ENCODE results near the gene CD300LB.

Gene CD300LB

DNA sequence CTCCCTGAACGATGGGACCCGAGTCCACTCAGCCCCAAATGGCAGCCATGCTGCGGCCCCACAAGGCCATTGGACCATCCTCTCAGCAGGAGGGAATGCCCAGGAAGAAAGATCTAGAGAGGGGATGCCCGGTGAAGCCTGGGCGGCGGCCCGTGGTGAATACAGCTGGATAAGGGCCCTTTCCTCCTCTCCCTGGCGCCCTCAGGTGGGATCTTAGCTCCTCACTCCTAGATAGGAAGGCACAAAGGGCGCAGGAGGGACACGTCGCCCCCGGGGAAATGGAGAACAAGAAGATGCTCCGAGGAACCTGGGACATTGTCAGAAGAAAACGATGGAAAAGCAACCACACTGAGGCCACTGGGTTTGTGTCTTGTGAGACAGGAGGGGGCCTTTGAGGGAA lies 12.1 kb upstream of the CD300LB start:
- Mint-ChIP-seq H3K9me3 (no peaks in the 10 kb centered on the region), H3K4me3 (no peak overlapping the region), H3K27me3 (ENCODE audit: low read depth) (peaks cover 13% of the 10 kb centered on the region), H3K36me3 (ENCODE audit: low read depth) (no peaks in the 10 kb centered on the region), H3K4me1 (ENCODE audit: low read depth) (peaks cover 20% of the 10 kb centered on the region), H3K27ac (no peak overlapping the region)

DNA sequence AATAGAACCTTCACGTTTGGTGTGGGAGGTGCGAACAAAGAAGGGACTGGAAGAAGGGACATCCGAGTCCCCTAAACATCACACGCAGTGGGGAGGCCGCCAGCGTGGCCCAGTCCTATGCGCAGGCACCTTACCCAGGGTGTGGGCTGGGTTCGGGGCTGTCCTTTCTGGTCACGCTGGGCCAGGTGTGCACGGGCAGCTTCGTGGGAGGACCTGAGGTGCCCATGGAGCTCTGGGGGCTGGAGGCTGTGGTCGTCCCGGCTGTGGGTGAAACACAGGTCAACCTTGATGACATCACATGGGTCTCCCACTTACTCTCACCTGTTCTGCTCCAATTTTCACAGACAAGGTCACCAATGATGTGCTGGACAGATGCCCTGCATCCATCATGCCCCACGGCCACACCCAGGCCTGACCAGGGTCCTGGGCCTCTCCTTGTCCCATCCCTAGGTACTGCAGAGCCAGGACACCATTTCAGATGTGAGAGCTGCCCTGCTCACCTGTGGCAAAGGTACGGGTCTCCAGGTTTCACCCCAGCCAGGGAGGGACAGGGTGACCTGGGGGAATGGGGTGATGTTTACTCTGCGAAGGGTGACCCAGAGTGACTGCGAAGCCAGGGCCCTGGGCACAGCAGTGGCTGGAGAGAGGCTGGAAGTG lies 11.6 kb upstream of the CD300LB start:
- Mint-ChIP-seq H3K36me3 (ENCODE audit: low read depth) (no peaks in the 10 kb centered on the region), H3K27me3 (ENCODE audit: low read depth) (peaks cover 13% of the 10 kb centered on the region), H3K9me3 (no peaks in the 10 kb centered on the region), H3K4me3 (no peak overlapping the region), H3K4me1 (ENCODE audit: low read depth) (peaks cover 14% of the 10 kb centered on the region), H3K27ac (no peak overlapping the region)

DNA sequence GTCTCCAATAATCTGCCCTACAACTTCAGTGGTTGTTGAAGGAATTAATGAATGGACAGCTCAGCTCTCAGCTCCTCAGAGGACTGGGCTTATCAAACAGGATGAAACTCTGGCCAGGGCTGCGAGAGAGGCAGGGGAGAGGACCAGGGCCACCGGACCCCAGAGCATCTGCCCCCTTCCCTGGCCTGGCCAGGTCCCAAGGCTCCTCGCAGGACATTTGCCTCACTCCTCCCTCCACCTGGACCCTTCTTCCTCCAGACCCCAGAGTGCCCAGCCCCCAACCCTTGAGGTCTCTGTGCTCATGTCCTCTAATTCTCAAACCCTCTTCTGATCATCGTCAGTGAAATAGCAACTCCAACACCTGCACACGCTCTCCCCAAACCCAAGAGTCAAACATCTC lies 10.9 kb upstream of the CD300LB start:
- H3K27me3 Mint-ChIP-seq (ENCODE audit: low read depth): peaks cover 14% of the 10 kb centered on the region
- no peaks in the 10 kb centered on the region for H3K9me3 Mint-ChIP-seq
- H3K36me3 Mint-ChIP-seq (ENCODE audit: low read depth): no peaks in the 10 kb centered on the region
- peaks cover 9% of the 10 kb centered on the region for H3K4me1 Mint-ChIP-seq (ENCODE audit: low read depth)
- no peak overlapping the region for H3K4me3 Mint-ChIP-seq
- no peak overlapping the region for H3K27ac Mint-ChIP-seq

DNA sequence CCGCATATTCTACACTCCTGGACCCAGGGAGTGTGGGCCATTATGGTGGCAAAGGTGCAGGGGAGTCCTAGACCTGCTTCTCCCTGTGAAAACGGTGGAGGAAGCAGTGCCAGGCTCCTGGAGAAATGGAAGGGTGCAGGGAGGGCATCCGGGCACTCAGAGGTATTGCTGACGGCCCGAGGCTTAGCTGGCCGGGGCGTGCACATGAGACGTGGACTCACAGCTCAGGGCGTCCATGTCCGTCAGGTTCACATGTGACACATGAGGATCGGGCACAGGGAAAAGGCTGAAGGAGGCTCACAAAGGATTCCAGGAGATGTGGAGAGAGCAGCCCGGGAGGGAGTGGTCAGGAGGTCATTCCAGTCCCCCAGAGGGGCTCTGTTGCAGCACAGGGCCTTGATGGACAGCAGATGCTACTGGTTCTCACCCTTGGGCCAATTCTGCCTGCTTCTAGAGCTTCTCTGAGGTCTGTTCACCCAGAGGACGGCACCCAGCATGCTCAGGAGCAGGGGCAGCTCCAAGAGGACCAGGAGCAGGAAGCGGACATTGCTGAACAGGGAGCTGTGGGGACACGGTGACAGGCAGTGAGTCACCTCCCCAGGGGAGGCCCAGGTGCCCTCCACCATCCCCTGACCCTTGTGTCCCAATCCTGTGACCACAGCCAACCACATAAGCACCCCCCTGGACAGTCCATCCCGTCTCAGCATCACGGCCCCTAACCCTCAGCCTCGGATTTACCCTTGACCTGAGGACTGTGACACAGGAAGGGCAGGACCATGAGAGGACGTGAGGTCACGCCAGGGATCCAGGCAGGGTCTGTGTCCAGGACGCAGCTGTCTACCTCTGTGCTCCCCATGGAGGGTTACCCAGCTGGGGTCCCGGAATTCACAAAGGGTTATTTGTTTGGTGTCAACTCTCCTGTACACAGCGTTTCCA lies 10.2 kb upstream of the CD300LB start:
- Mint-ChIP-seq H3K27me3 (ENCODE audit: low read depth) (peaks cover 22% of the 10 kb centered on the region), H3K9me3 (no peaks in the 10 kb centered on the region), H3K4me3 (no peak overlapping the region), H3K27ac (no peak overlapping the region), H3K36me3 (ENCODE audit: low read depth) (no peaks in the 10 kb centered on the region), H3K4me1 (ENCODE audit: low read depth) (peaks cover 5% of the 10 kb centered on the region)

DNA sequence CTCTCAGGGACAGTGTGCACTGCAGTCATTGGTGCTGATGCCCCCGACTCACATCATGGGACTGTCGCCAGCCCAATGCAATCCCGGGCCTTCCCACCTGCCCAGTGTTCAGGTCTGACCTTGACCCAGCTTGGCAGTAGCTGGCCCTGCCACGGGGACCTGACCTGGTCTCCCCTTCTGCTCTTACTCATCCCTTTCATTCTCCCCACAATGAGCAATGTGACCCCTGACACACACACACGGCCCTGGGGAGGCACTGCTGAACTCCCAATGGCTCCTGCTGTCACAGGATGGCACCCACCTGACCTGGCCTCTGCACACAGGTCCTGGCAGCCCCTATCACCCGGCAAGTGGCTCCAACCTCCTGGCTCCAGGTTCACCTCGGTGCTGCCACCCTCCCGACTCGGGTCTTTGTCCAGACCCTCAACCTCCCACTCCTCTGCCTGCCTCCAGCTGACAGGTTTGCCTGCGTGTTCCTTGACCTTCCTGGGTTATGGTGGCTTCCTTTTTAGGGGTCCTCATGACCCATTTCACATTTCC lies 8.1 kb upstream of the CD300LB start:
- H3K4me3 Mint-ChIP-seq: no peak overlapping the region
- no peak overlapping the region for H3K27ac Mint-ChIP-seq
- H3K27me3 Mint-ChIP-seq (ENCODE audit: low read depth): peaks cover 36% of the 10 kb centered on the region
- no peaks in the 10 kb centered on the region for H3K4me1 Mint-ChIP-seq (ENCODE audit: low read depth)
- no peaks in the 10 kb centered on the region for H3K9me3 Mint-ChIP-seq
- H3K36me3 Mint-ChIP-seq (ENCODE audit: low read depth): no peaks in the 10 kb centered on the region

DNA sequence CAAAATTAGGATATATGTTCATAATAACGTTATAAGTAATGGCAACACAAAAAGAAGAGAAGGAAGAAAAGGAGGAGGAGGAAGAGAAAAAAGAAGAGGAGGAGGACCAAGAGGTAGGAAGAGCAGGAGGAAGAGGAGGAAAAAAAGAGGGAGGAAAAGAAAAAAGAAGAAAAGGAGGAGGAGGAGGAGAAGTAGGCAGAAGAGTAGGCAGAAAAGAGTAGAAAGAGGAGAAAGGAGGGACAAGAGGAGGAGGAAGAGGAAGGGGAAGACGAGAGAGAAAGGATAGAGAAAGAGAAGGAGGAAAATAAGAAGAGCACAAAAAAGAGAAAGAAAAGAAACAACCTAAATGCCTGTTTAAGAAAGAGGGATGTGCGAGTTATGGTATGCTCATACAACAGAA lies 5.6 kb upstream of the CD300LB start:
- H3K4me3 Mint-ChIP-seq: no peak overlapping the region
- H3K4me1 Mint-ChIP-seq (ENCODE audit: low read depth): peaks cover 3% of the 10 kb centered on the region
- peaks cover 56% of the 10 kb centered on the region for H3K27me3 Mint-ChIP-seq (ENCODE audit: low read depth)
- H3K27ac Mint-ChIP-seq: no peak overlapping the region
- H3K36me3 Mint-ChIP-seq (ENCODE audit: low read depth): no peaks in the 10 kb centered on the region
- no peaks in the 10 kb centered on the region for H3K9me3 Mint-ChIP-seq

DNA sequence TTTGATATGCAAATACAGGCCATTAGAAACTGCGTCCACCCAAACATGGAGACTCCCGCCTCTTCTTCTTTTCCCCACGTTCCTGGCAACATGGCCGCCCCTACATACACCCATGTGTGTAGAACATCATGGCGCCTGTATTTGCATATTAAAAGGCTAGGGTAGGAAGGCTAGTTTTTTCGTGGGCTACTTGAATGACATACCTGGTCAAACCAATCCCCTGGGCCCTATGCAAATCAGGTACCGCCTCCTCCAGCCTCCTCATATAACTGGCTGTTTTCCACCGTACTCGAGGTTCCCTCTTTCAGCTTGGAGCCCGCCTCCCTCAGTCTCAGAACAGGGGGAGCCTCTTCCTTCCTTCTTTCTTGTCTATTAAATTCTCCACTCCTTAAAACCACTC lies 840 bp upstream of the CD300LB start:
- peaks cover 3% of the 10 kb centered on the region for H3K4me1 Mint-ChIP-seq (ENCODE audit: low read depth)
- no peak overlapping the region for H3K27ac Mint-ChIP-seq
- H3K27me3 Mint-ChIP-seq (ENCODE audit: low read depth): peaks cover 57% of the 10 kb centered on the region
- H3K4me3 Mint-ChIP-seq: no peak overlapping the region
- no peaks in the 10 kb centered on the region for H3K9me3 Mint-ChIP-seq
- no peaks in the 10 kb centered on the region for H3K36me3 Mint-ChIP-seq (ENCODE audit: low read depth)

DNA sequence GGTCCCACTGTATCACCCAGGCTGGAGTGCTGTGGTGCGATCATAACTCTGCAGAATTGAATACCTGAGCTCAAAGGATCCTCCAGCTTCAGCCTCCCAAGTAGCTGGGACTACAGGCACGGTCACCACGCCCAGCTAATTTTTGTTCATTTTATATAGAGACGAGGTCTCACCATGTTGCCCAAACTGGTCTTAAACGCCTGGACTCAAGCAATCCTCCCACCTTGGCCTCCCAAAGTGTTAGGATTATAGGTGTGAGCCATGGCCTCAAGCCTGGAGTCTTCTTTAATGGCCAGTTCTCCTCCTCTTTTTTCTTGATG lies 484 bp downstream of the CD300LB start:
- Mint-ChIP-seq H3K9me3 (no peaks in the 10 kb centered on the region), H3K27me3 (ENCODE audit: low read depth) (peaks cover 45% of the 10 kb centered on the region), H3K4me1 (ENCODE audit: low read depth) (peaks cover 3% of the 10 kb centered on the region), H3K27ac (no peak overlapping the region), H3K36me3 (ENCODE audit: low read depth) (no peaks in the 10 kb centered on the region), H3K4me3 (no peak overlapping the region)

DNA sequence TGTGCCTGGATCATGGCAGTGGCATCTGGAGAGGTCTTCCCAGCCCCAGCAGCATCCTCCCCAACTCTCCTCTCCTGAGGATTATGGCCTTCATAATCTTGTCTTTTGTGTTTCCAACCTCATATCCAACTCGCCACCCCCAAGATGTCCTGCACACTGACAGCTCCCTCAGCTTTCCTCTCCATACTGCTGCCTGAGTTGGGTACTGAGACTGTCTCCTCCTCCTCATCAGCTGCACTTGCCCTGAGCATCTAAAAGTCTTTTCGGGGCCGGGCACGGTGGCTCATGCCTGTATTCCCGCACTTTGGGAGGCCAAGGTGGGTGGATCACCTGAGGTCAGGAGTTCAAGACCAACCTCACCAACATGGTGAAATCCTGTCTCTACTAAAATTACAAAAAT lies 2.0 kb downstream of the CD300LB start:
- H3K27ac Mint-ChIP-seq: no peak overlapping the region
- H3K9me3 Mint-ChIP-seq: no peaks in the 10 kb centered on the region
- H3K36me3 Mint-ChIP-seq (ENCODE audit: low read depth): no peaks in the 10 kb centered on the region
- H3K4me1 Mint-ChIP-seq (ENCODE audit: low read depth): peaks cover 3% of the 10 kb centered on the region
- H3K27me3 Mint-ChIP-seq (ENCODE audit: low read depth): peaks cover 41% of the 10 kb centered on the region
- H3K4me3 Mint-ChIP-seq: no peak overlapping the region

DNA sequence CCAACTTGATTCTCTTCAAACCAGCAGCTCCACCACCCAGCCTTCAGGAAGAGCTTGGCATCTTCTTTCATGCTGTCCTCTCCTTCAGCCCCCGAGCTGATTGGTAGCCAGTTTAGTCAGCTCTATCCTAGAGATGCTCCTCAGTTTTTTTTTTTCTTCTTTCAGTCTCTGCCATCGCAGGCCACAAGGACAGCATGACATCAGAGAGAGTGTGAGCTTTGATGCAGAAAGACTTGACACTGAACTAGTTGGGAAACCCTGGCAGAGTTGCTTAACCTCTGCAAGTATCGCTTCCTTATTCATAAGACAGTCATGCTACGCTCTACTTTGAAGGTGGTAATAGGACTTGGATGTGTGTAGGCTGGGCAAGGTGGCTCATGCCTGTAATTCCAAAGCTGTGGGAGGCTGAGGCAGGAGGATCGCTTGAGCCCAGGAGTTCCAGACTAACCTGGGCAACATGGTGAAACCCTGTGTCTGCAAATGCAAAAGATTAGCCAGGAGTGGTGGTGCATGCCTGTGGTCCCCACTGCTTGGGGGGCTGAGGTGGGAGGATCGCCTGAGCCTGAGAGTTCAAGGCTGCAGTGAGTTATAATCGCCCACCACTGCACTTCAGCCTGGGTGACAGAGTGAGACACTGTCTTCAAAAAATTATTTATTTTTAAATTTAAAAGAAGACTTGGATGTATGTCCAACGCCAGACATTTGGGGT lies 2.6 kb downstream of the CD300LB start:
- H3K4me1 Mint-ChIP-seq (ENCODE audit: low read depth): peaks cover 3% of the 10 kb centered on the region
- H3K27ac Mint-ChIP-seq: no peak overlapping the region
- peaks cover 38% of the 10 kb centered on the region for H3K27me3 Mint-ChIP-seq (ENCODE audit: low read depth)
- H3K9me3 Mint-ChIP-seq: no peaks in the 10 kb centered on the region
- no peak overlapping the region for H3K4me3 Mint-ChIP-seq
- H3K36me3 Mint-ChIP-seq (ENCODE audit: low read depth): no peaks in the 10 kb centered on the region

DNA sequence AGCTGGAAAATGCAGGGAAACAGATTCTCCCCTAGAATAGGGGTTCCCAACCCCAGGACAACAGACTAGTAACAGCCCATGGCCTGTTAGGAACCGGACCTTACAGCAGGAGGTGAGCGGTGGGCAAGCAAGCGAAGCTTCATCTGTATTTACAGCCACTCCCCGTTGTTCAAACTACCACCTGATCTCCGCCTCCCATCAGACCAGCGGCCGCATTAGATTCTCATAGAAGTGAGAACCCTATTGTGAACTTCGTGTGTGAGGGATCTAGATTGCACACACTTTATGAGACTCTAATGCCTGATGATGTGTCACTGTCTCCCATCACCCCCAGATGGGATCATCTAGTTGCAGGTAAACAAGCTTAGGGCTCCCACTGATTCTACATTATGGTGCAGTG lies 3.5 kb downstream of the CD300LB start:
- Mint-ChIP-seq H3K27ac (no peak overlapping the region), H3K9me3 (peaks cover 6% of the 10 kb centered on the region), H3K4me3 (no peak overlapping the region), H3K4me1 (ENCODE audit: low read depth) (no peaks in the 10 kb centered on the region), H3K27me3 (ENCODE audit: low read depth) (peaks cover 29% of the 10 kb centered on the region), H3K36me3 (ENCODE audit: low read depth) (no peaks in the 10 kb centered on the region)

DNA sequence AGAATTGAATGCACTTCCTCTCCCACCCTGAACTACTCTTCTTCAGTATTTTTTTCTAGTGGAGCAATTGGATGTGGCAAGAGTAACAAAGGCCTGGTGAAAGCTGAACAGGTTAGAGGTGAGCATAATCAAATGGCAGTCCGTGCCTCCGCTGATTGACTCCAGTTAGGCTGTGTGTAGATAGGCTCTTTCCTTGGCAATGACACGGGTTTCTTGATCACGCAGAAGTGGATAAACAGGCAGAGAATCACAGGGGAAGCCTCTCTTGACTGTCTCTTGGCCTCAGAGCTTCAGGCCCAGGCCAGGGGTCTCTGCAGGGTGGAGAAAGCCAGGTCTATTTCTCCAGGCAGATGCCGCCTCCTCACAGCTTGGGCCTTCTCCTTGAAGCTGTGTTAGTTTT lies 4.2 kb downstream of the CD300LB start:
- Mint-ChIP-seq H3K36me3 (ENCODE audit: low read depth) (no peaks in the 10 kb centered on the region), H3K4me3 (no peak overlapping the region), H3K27ac (no peak overlapping the region), H3K9me3 (peaks cover 6% of the 10 kb centered on the region), H3K27me3 (ENCODE audit: low read depth) (peaks cover 23% of the 10 kb centered on the region), H3K4me1 (ENCODE audit: low read depth) (no peaks in the 10 kb centered on the region)

DNA sequence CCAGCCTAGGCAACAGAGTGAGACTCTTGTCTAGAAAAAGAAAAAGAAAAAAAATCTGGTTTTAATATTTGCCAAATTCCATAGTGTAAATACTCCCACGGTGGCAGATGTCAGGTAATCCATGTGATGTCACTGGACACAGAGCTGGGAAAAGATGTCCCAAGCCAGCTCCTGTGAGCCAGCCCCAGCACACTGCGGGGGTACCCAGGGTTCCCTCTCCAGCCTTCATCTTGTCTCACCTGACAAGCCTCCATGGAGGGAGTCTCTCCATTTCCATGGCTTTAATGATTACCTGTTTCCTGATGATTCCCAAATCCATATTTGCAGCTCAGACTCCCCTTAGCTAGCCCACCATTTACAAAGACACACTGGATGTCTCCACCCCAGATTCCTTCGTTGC lies 4.6 kb downstream of the CD300LB start:
- H3K27ac Mint-ChIP-seq: no peak overlapping the region
- peaks cover 6% of the 10 kb centered on the region for H3K9me3 Mint-ChIP-seq
- peaks cover 20% of the 10 kb centered on the region for H3K27me3 Mint-ChIP-seq (ENCODE audit: low read depth)
- H3K4me3 Mint-ChIP-seq: no peak overlapping the region
- H3K4me1 Mint-ChIP-seq (ENCODE audit: low read depth): no peaks in the 10 kb centered on the region
- no peaks in the 10 kb centered on the region for H3K36me3 Mint-ChIP-seq (ENCODE audit: low read depth)

DNA sequence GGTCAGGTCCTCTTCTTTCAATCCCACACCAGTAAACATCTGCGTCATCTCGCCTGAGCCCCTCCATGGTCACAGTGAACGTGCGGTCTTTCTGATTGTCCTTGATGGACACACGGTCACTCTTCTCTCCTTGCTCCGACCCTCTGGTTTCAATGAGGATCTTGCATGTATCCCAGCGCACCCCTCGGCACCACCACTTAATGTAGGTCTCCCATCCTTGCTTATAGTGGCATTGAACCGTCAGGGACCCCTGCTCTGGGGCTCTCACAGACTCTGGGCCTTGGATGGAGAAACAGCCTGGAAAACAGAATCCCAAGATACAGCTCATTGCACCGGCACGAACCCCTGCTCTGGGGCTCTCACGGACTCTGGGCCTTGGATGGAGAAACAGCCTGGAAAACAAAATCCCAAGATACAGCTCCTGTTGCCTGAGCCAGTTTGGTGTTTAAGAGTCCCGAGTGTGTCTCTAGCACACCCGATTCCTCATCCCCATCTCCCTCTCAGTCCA lies 5.4 kb downstream of the CD300LB start:
- no peak overlapping the region for H3K4me3 Mint-ChIP-seq
- H3K27me3 Mint-ChIP-seq (ENCODE audit: low read depth): peaks cover 13% of the 10 kb centered on the region
- H3K36me3 Mint-ChIP-seq (ENCODE audit: low read depth): no peaks in the 10 kb centered on the region
- peaks cover 2% of the 10 kb centered on the region for H3K4me1 Mint-ChIP-seq (ENCODE audit: low read depth)
- peaks cover 6% of the 10 kb centered on the region for H3K9me3 Mint-ChIP-seq
- H3K27ac Mint-ChIP-seq: no peak overlapping the region

DNA sequence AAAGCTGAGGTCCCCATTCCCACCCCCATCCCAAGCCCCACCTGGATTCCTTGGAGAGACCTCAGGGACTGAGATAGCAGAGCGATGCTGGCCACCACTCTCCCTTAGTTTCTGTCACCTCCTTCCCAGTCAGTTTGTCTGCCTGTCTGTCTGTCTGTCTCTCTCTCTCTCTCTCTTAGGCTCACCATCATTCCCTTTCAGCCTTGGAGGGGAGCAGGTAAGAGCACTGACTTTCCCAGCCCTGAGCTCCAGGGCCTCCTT lies 5.9 kb downstream of the CD300LB start:
- peaks cover 11% of the 10 kb centered on the region for H3K27me3 Mint-ChIP-seq (ENCODE audit: low read depth)
- no peaks in the 10 kb centered on the region for H3K36me3 Mint-ChIP-seq (ENCODE audit: low read depth)
- peaks cover 2% of the 10 kb centered on the region for H3K4me1 Mint-ChIP-seq (ENCODE audit: low read depth)
- no peak overlapping the region for H3K4me3 Mint-ChIP-seq
- H3K9me3 Mint-ChIP-seq: peaks cover 6% of the 10 kb centered on the region
- no peak overlapping the region for H3K27ac Mint-ChIP-seq

All from T-helper 1 cell treated with Interleukin-12 subunit alpha and Interleukin-12 subunit beta and Interleukin-4 antibody, amounts not matched to agents 30 μg/mL and 1 μg/mL, for 36 hours (primary cell).